Cardiac fibroblast (primary cell): ENCODE data around the gene KCTD6.

ENCODE experiments used
- DNase-seq, 2 donors: peaks; one replicate each; pipeline versions ENCODE4 v3.0.0 to v3.0.0-alpha.2; 2010; ENCODE audit warnings: low read depth in 2 of 2
- H3K4me3 ChIP-seq, 2 donors: replicated peaks in 1 of 2; 1 replicate in 1 of 2; 2 replicates in 1 of 2; pipeline ENCODE4 v1.5.1; 2011; ENCODE audit warnings: low read depth in 2 of 2, low read length in 2 of 2, mild to moderate bottlenecking in 2 of 2, moderate library complexity in 1 of 2
- TF ChIP-seq, protein P1 (sequence below): IDR thresholded peaks from one replicate; pipeline ENCODE4 v1.5.1; 2011; ENCODE audit warnings: low read depth, mild to moderate bottlenecking, low read length, inconsistent platforms

The KCTD6 gene

DNA sequence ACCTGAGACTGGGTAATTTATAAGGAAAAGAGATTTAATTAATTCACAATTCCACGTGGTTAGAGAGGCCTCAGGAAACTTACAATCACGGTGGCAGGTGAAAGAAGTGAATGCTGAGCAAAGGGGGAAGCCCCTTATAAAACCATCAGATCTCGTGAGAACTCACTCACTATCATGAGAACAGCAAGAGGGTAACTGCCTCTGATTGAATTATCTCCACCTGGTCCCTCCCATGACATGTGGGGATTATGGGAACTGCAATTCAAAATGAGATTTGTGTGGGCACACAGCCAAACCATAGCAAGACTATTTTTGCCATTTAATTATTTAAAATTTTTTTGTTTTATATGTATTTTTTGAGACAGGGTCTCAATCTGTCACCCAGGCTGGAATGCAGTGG is 27.0 kb upstream of the KCTD6 start:
- DNase-seq: no peak
- TF ChIP-seq, protein P1, sequence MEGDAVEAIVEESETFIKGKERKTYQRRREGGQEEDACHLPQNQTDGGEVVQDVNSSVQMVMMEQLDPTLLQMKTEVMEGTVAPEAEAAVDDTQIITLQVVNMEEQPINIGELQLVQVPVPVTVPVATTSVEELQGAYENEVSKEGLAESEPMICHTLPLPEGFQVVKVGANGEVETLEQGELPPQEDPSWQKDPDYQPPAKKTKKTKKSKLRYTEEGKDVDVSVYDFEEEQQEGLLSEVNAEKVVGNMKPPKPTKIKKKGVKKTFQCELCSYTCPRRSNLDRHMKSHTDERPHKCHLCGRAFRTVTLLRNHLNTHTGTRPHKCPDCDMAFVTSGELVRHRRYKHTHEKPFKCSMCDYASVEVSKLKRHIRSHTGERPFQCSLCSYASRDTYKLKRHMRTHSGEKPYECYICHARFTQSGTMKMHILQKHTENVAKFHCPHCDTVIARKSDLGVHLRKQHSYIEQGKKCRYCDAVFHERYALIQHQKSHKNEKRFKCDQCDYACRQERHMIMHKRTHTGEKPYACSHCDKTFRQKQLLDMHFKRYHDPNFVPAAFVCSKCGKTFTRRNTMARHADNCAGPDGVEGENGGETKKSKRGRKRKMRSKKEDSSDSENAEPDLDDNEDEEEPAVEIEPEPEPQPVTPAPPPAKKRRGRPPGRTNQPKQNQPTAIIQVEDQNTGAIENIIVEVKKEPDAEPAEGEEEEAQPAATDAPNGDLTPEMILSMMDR: no peak
- H3K4me3 ChIP-seq: no peak overlapping the region

DNA sequence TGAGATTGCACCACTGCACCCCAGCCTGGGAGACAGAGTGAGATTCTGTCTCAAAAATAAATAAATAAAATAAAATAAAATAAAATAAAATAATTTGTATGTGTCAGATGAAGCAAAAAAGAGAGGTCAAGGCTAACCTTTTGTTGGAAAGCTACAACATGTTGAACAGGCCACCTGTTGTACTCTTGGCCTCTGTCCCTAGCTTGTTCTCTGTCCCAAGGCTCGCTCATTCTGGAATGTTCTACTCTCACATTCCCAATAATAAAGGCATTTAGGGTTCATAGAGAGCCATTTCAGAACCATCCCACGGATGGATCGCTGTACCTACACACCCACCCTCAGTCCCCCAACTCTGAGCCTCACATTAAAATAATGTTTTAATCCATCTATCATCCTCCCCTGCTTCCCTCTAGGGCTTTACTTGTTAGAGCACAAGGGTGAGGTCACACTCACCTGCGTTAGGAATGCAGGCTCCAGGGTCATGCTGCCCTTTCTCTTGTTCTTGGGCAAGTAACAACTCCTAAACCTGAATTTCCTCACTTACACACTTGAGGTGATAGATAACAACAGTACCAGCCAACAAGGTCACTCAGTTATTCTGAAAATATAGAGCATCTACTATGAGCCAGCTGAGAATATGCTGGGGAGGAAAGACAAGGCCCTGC is 24.9 kb upstream of the KCTD6 start:
- H3K4me3 ChIP-seq: no peak overlapping the region
- TF ChIP-seq, protein P1: no peak
- no peak for DNase-seq

DNA sequence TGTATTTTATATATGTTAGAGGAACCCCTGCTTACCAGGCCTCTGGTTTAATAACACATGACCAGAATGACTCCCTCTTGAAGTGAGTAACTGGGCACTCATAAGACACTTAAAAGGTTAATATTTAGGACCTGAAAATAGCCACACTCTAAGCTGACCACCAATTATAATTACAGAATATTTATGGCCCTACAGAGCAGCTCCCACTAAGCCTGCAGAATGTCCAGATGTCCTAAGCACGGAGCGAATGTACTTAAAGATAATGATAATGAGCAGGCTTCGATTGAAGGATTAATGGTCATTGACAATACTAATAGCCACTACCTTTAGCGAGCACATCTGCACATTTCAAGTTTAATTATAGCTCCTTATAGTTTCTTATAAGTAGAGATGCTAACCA is 22.8 kb upstream of the KCTD6 start:
- TF ChIP-seq, protein P1: no peak
- H3K4me3 ChIP-seq: no peak overlapping the region
- DNase-seq: no peak

DNA sequence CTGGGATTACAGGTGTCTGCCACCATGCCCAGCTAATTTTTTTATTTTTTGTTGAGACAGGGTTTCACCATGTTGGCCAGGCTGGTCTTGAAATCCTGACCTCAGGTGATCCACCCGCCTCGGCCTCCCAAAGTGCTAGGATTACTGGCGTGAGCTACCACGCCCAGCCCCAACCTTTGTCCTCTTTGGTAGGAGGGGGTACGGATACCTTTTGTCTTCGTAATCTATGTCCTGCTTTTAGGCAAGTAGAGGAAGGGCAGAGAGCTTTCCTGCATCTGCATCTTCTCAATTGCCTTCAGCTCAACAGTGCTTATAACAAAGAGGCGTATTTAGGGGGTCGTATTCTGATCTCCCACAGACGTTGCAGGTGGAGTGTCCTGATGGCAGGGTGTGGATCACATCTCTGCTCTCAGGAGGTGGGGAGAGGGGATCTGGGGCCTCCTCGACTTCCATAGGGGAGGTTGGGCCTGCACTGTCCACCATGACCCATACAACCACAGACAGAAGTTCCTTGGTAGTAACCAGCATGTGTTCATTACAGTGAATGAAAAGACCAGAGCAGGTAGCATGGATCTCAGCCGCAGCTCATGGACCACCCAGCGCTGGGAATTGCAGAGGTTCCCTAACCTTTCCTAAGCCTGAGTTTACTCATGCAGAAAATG is 21.4 kb upstream of the KCTD6 start:
- DNase-seq: no peak
- no peak overlapping the region for H3K4me3 ChIP-seq

GRCh38 chr3:58471025-58471887 is 20.6 kb upstream of the KCTD6 start:
- DNase-seq: peak; percentile 79 to 93
- H3K4me3 ChIP-seq: no peak overlapping the region
- TF ChIP-seq, protein P1: no peak

More for the DNA sequence above, 21.4 kb upstream of the KCTD6 start:
- TF ChIP-seq, protein P1: no peak

GRCh38 chr3:58473275-58473674 is 18.6 kb upstream of the KCTD6 start:
- no peak overlapping the region for H3K4me3 ChIP-seq
- no peak for DNase-seq
- TF ChIP-seq, protein P1: no peak
